Suprapubic skin (tissue), 4 donors: ENCODE data around the gene GALNT17. TPM values are rescaled to one million over a fixed set of nuclear protein-coding genes. Genes with fewer than 3 reads are reported as not detected.

ENCODE experiments used
- DNase-seq, 2 donors: peaks; one replicate each; pipeline ENCODE4 v3.0.0-alpha.2; 2019; ENCODE audit warnings: low spot score in 2 of 2
- H3K27ac ChIP-seq: fragments of 200-600 bp; sonication (generic); one replicate; pipeline ENCODE4 v1.5.1; 2019
- H3K27me3 ChIP-seq: fragments of 200-600 bp; sonication (generic); one replicate; pipeline ENCODE4 v1.5.1; 2019
- H3K36me3 ChIP-seq: fragments of 200-600 bp; sonication (generic); one replicate; pipeline ENCODE4 v1.5.1; 2019
- H3K4me1 ChIP-seq: fragments of 200-600 bp; sonication (generic); one replicate; pipeline ENCODE4 v1.5.1; 2019
- H3K4me3 ChIP-seq: fragments of 200-600 bp; sonication (generic); one replicate; pipeline ENCODE4 v1.5.1; 2019; ENCODE audit warnings: mild to moderate bottlenecking
- H3K9me3 ChIP-seq: fragments of 200-600 bp; sonication (generic); one replicate; pipeline ENCODE4 v1.5.1; 2019
- EP300 ChIP-seq: sonication (generic); formaldehyde crosslinking; IDR thresholded peaks from one replicate; pipeline ENCODE4 v1.6.1; 2017; ENCODE audit warnings: antibody characterized with exemption
- POLR2A ChIP-seq, 2 donors: fragments of 450-650 bp; IDR thresholded peaks; one replicate each; pipeline ENCODE4 v1.6.1; 2017; ENCODE audit warnings: antibody characterized with exemption in 2 of 2, mild to moderate bottlenecking in 2 of 2, moderate library complexity in 2 of 2
- POLR2AphosphoS5 ChIP-seq, 3 donors: sonication (generic); formaldehyde crosslinking; IDR thresholded peaks; one replicate each; pipeline ENCODE4 v1.6.1; 2017; ENCODE audit warnings: antibody characterized with exemption in 3 of 3
- WGBS: methylation state at CpG from one replicate; pipeline ENCODE4 v1.1.5; 2018; 5-methylcytosine and 5-hydroxymethylcytosine counted together
- total RNA-seq, 4 donors: library from RNA; depleted of rRNA; stranded (reverse); fragments of >200 nt; gene quantifications; one replicate each; pipeline ENCODE4 v1.1.0, GENCODE V29; 2016
- TF ChIP-seq, protein P1 (sequence below), 2 donors: fragments of 200-600 bp in 1 of 2; fragments of 450-650 bp in 1 of 2; sonication (generic) in 1 of 2; IDR thresholded peaks; one replicate each; pipeline ENCODE4 v1.5.1; 2016 to 2019; ENCODE audit warnings: antibody characterized with exemption in 2 of 2, mild to moderate bottlenecking in 1 of 2, moderate library complexity in 1 of 2

GALNT17 gene
- total RNA-seq, 4 donors from 2014 or later = 2.0 to 4.7 (median 2.7) TPM

DNA sequence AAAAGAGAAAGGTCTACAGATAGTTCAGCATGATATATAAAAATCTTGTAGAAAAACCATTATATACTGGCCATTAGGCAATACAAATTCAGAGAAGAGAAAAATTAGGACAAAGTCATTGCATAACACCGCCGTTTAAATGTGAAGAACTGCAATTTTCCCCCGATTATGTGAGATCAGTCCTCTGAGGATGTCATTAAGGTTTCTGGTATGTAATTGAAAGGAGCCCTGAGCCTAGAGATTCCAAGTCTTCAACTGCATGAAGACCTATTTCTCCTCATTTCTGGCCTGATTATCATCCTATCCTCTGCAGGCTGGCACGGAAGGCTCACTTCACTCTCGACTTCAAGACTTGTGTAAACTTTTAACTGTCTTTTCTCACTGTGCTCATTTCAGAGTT, 395.3 kb downstream of the GALNT17 start:
- Histone ChIP-seq H3K4me1 (no peaks in the 10 kb centered on the region), H3K27me3 (no peaks in the 10 kb centered on the region), H3K4me3 (no peak overlapping the region), H3K9me3 (no peaks in the 10 kb centered on the region), H3K36me3 (no peaks in the 10 kb centered on the region), H3K27ac (no peak overlapping the region)
- 93% methylated on average over 5 of the region's 5 CpGs for WGBS
- no peak for DNase-seq
- TF ChIP-seq POLR2A (IDR thresholded peaks at IDR 0.05) (no peak), EP300 (no peak), POLR2AphosphoS5 (IDR thresholded peaks at IDR 0.05) (no peak)
- TF ChIP-seq, protein P1, sequence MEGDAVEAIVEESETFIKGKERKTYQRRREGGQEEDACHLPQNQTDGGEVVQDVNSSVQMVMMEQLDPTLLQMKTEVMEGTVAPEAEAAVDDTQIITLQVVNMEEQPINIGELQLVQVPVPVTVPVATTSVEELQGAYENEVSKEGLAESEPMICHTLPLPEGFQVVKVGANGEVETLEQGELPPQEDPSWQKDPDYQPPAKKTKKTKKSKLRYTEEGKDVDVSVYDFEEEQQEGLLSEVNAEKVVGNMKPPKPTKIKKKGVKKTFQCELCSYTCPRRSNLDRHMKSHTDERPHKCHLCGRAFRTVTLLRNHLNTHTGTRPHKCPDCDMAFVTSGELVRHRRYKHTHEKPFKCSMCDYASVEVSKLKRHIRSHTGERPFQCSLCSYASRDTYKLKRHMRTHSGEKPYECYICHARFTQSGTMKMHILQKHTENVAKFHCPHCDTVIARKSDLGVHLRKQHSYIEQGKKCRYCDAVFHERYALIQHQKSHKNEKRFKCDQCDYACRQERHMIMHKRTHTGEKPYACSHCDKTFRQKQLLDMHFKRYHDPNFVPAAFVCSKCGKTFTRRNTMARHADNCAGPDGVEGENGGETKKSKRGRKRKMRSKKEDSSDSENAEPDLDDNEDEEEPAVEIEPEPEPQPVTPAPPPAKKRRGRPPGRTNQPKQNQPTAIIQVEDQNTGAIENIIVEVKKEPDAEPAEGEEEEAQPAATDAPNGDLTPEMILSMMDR (IDR thresholded peaks at IDR 0.05) = no peak

DNA sequence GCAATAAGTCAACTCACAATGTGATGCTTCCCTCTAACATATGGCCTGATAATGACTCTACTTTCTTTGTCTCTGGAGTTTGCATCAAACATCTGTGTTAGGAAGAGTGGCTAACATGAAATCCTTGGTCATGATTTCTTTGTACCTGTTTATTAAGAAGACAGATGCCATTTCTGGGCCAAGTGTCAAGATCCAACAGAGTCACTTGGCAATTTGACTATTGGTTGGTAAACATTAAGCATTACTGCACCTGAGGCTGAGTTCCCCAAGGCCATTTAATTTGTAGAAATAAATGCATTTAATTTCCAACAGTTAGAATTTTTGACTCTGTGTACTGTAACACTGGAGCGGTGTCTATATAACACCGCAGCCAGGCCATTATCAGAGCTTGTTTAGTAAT, 403.7 kb downstream of the GALNT17 start:
- no peaks in the 10 kb centered on the region for H3K4me1 ChIP-seq
- H3K36me3 ChIP-seq = no peaks in the 10 kb centered on the region
- 96% methylated on average over 2 of the region's 2 CpGs for WGBS
- H3K27me3 ChIP-seq = no peaks in the 10 kb centered on the region
- TF ChIP-seq POLR2AphosphoS5 (IDR thresholded peaks at IDR 0.05) (no peak), EP300 (no peak), POLR2A (IDR thresholded peaks at IDR 0.05) (no peak)
- TF ChIP-seq, protein P1 (IDR thresholded peaks at IDR 0.05) = no peak
- no peak overlapping the region for H3K4me3 ChIP-seq
- no peak overlapping the region for H3K27ac ChIP-seq
- H3K9me3 ChIP-seq = peaks cover 4% of the 10 kb centered on the region
- no peak for DNase-seq

DNA sequence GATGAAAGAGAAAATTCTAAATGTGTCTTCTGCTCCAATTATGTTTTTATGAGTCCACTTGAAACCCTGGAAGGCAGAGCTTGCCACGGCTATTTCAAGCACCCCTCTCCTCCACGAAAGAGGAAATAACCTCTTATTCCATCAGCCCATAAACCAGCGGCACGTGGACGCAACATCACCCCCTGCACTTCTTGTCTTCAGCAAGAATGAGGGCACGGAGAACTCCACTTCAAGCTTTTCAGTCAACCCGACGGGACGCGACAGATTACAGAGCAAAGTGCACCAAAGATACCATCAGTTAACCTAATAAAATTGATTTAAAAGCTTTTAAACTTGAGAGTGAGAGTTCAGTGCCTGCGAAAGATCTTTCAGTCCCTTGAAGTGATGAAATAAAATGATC, 406.3 kb downstream of the GALNT17 start:
- Histone ChIP-seq H3K27me3 (no peaks in the 10 kb centered on the region), H3K9me3 (peaks cover 4% of the 10 kb centered on the region), H3K27ac (no peak overlapping the region), H3K36me3 (no peaks in the 10 kb centered on the region), H3K4me3 (no peak overlapping the region), H3K4me1 (no peaks in the 10 kb centered on the region)
- WGBS = 47% methylated on average over 11 of the region's 11 CpGs
- no peak for TF ChIP-seq POLR2A (IDR thresholded peaks at IDR 0.05)
- no peak for TF ChIP-seq POLR2AphosphoS5 (IDR thresholded peaks at IDR 0.05)
- TF ChIP-seq, protein P1 (IDR thresholded peaks at IDR 0.05) = no peak
- no peak for TF ChIP-seq EP300
- no peak for DNase-seq

DNA sequence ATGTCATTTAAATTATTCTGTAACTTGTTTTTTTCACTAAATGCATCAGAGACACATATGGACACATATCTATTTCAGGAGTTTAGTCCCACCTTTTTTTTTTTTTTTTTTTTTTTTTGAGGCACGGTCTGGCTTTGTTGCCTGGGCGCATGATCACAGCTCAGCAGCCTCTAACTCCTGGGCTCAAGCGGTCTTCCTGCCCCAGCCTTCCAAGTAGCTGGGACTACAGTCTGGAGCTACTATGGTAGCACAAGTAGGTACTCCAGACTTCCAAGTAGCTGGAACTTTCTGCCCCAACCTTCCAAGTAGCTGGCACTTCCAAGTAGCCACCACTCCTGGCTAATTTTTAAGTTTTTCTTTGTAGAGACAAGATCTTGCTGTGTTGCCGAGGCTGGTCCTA, 407.7 kb downstream of the GALNT17 start:
- Histone ChIP-seq H3K36me3 (no peaks in the 10 kb centered on the region), H3K27ac (no peak overlapping the region), H3K4me3 (no peak overlapping the region), H3K4me1 (no peaks in the 10 kb centered on the region), H3K9me3 (peaks cover 4% of the 10 kb centered on the region), H3K27me3 (no peaks in the 10 kb centered on the region)
- DNase-seq = no peak
- TF ChIP-seq POLR2A (IDR thresholded peaks at IDR 0.05) (no peak), EP300 (no peak), POLR2AphosphoS5 (IDR thresholded peaks at IDR 0.05) (no peak)
- TF ChIP-seq, protein P1 (IDR thresholded peaks at IDR 0.05) = no peak
- 88% methylated on average over 4 of the region's 4 CpGs for WGBS

DNA sequence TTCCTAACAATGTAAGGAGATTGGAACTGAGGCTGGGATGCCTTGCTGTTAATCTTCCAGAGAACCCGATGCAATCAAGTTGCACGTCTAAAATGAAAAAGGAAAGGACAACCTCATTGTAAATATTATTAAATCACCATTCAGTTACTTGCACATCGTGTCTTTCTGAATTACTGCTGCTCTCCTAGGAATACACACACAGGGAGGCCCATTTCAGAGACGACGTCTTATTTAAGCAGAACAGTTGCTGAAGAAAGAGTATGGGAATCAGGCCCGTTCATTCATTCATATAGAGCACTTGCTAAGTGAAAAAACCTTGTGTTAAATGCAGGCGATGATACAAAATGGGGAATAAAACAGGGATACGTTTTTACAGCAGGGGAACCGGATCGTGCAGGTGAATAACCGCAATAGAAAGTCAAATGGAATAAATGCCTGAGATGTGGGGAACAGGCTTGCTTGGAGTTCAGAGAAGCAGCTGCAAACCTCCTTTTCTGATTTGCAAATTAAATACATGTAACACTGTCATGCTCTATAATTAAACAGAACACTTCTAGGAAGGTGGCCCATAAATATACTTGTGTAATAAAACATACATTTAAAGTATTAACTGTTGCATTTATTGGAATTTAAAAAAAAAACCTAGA, 409.9 kb downstream of the GALNT17 start:
- no peak for DNase-seq
- H3K9me3 ChIP-seq = no peaks in the 10 kb centered on the region
- no peaks in the 10 kb centered on the region for H3K36me3 ChIP-seq
- H3K4me1 ChIP-seq = no peaks in the 10 kb centered on the region
- TF ChIP-seq POLR2AphosphoS5 (IDR thresholded peaks at IDR 0.05) (no peak), POLR2A (IDR thresholded peaks at IDR 0.05) (no peak), EP300 (no peak)
- TF ChIP-seq, protein P1 (IDR thresholded peaks at IDR 0.05) = no peak
- no peak overlapping the region for H3K27ac ChIP-seq
- no peak overlapping the region for H3K4me3 ChIP-seq
- H3K27me3 ChIP-seq = no peaks in the 10 kb centered on the region
- 83% methylated on average over 11 of the region's 11 CpGs for WGBS
